H54 (cell line): ENCODE measurements around the gene BMP5.

Experiments used
- DNase-seq: peaks from one replicate; pipeline ENCODE4 v3.0.0; 2011; ENCODE audit warnings: low spot score, mixed read lengths; ENCODE audit not compliant: insufficient read length
- FAIRE-seq: peaks from 3 replicates; lab custom pipeline; 2011; peaks lifted over from hg19 to GRCh38; lab: Jason Lieb, UNC
- POLR2A ChIP-seq: IDR thresholded peaks from 2 replicates; pipeline ENCODE4 v1.6.1; 2011; ENCODE audit warnings: low read depth, mild to moderate bottlenecking, low read length

Gene BMP5

GRCh38 chr6:55818482-55818881, 56.9 kb downstream of the BMP5 start:
- no peak for TF ChIP-seq POLR2A
- FAIRE-seq = no peak
- DNase-seq = no peak

- no peak for DNase-seq
- peak; percentile 53 for FAIRE-seq
- no peak for TF ChIP-seq POLR2A
Measured at GRCh38 chr6:55812509-55812908, 62.9 kb downstream of the BMP5 start.

GRCh38 chr6:55811074-55811473, 64.3 kb downstream of the BMP5 start:
- no peak for DNase-seq
- no peak for FAIRE-seq
- no peak for TF ChIP-seq POLR2A

DNA sequence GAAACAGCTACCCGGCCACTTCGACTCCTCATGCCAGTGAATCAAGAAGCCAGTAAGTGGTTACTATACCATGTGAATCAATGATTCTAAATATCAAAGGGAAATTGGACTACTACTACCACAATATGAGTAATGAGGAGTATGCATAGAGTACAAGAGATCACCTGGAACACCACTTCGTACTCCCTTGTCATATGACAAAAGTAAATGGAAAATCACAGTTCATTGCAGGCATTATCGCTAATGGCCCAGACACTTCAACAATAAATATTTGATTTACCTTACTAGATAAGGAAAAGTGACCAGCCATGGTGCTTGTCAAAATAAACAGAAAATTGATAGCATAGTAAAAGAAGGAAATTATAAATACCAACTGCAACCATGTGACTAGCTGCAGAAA, 73.1 kb downstream of the BMP5 start:
- TF ChIP-seq POLR2A = no peak
- no peak for FAIRE-seq
- DNase-seq = no peak

DNA sequence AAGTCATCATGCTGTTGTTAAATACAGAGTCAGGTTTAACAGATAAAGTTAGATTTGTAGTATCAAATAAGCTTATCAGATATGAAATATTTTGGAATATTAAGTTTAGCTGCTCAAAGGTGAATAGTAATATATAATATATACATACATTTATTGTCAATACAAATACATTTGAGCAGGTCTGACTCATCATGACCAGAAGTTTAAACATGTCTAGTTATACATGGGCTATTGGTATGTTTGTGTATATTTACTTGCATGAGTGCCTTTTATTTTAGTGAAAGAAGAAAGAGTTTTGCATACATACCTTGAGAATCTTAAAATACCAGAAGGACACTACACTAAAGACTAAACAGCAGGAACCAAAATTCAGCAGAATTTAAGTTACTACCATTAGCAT, 76.8 kb downstream of the BMP5 start:
- TF ChIP-seq POLR2A = no peak
- no peak for FAIRE-seq
- no peak for DNase-seq

GRCh38 chr6:55794136-55794812, 81.1 kb downstream of the BMP5 start:
- no peak for TF ChIP-seq POLR2A
- DNase-seq = no peak
- peak; percentile 89 for FAIRE-seq

DNA sequence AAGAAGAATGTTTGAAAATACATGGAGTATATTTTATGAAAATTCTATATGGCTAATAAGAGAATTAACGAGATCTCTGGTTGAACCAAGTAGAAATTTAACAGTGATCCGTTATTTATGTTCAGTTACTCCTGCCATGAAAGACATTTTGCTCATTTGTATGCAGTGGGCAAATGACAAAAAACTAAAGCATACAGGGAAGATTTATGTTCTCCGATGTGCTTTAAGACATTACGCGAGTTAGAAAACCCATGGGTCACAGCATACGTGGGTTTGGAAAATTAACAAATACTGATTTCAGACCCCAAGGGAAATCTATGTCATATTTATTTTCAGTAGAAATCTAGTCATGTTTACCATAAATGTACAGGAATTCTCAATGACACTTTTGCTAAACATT, 90.1 kb downstream of the BMP5 start:
- no peak for DNase-seq
- no peak for FAIRE-seq
- no peak for TF ChIP-seq POLR2A

GRCh38 chr6:55782275-55782674, 93.1 kb downstream of the BMP5 start:
- FAIRE-seq = peak; percentile 41
- TF ChIP-seq POLR2A = no peak
- DNase-seq = no peak

- FAIRE-seq (no peak), DNase-seq (no peak)
- no peak for TF ChIP-seq POLR2A
Measured at GRCh38 chr6:55778705-55779104, 96.7 kb downstream of the BMP5 start.

GRCh38 chr6:55777469-55777868, 97.9 kb downstream of the BMP5 start:
- TF ChIP-seq POLR2A = no peak
- FAIRE-seq = no peak

GRCh38 chr6:55776113-55776512, 99.3 kb downstream of the BMP5 start:
- DNase-seq (no peak), FAIRE-seq (no peak)
- TF ChIP-seq POLR2A = no peak

More at GRCh38 chr6:55777469-55777868, 97.9 kb downstream of the BMP5 start:
- no peak for DNase-seq

DNA sequence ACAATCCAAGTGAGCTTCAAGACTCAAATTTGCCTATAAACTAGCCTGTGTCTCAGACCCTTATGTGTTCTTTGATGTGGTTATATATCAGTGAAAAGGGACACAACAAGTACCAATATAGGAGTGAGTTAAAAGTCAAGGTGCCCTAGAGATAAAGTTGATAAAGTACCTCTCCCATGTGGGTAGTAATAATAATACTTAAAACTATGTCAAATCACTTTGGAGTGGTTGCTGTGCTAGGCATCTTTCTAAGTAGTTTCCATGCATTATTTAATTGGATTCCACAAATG, 100.4 kb downstream of the BMP5 start:
- FAIRE-seq (no peak), DNase-seq (no peak)
- TF ChIP-seq POLR2A = no peak

GRCh38 chr6:55774286-55775028, 100.9 kb downstream of the BMP5 start:
- FAIRE-seq (no peak), DNase-seq (no peak)
- TF ChIP-seq POLR2A = no peak

GRCh38 chr6:55773620-55774216, 101.7 kb downstream of the BMP5 start:
- no peak for FAIRE-seq
- no peak for TF ChIP-seq POLR2A

More at GRCh38 chr6:55773620-55774216, 101.7 kb downstream of the BMP5 start:
- no peak for DNase-seq
